KMS-11 (cell line): ENCODE measurements around the gene RFC3.

Source experiments
- H2AFZ ChIP-seq: fragments of 200-600 bp; sonication (generic); 2 replicates; pipeline ENCODE4 v1.6.1; 2016; ENCODE audit warnings: antibody characterized with exemption, mixed run types, low read depth
- H3K27ac ChIP-seq: fragments of 200-600 bp; sonication (generic); 2 replicates; pipeline ENCODE4 v1.6.1; 2016; ENCODE audit warnings: mild to moderate bottlenecking, mixed run types
- H3K27me3 ChIP-seq: fragments of 200-600 bp; sonication (generic); 2 replicates; pipeline ENCODE4 v1.6.1; 2017; ENCODE audit warnings: mild to moderate bottlenecking, low read depth, mixed run types, moderate library complexity; ENCODE audit not compliant: insufficient read depth
- H3K36me3 ChIP-seq: fragments of 200-600 bp; sonication (generic); 2 replicates; pipeline ENCODE4 v1.6.1; 2017; ENCODE audit warnings: mild to moderate bottlenecking, mixed run types; ENCODE audit not compliant: insufficient read depth
- H3K4me1 ChIP-seq: fragments of 200-600 bp; sonication (generic); 2 replicates; pipeline ENCODE4 v1.6.1; 2016; ENCODE audit warnings: mild to moderate bottlenecking, low read depth, mixed run types; ENCODE audit not compliant: poor library complexity, severe bottlenecking
- H3K4me2 ChIP-seq: fragments of 200-600 bp; sonication (generic); 2 replicates; pipeline ENCODE4 v1.7.0; 2016; ENCODE audit warnings: mild to moderate bottlenecking, mixed run types
- H3K4me3 ChIP-seq: fragments of 200-600 bp; sonication (generic); IDR thresholded peaks from 2 replicates; pipeline ENCODE4 v1.6.1; 2017; ENCODE audit warnings: low read depth, low read length, mixed read lengths; ENCODE audit not compliant: insufficient read depth
- H3K79me2 ChIP-seq: fragments of 200-600 bp; sonication (generic); 2 replicates; pipeline ENCODE4 v1.6.1; 2016; ENCODE audit warnings: low read depth, mixed run types; ENCODE audit not compliant: insufficient read depth
- H3K9ac ChIP-seq: fragments of 200-600 bp; sonication (generic); 2 replicates; pipeline ENCODE4 v1.6.1; 2016; ENCODE audit warnings: mild to moderate bottlenecking, mixed run types
- H4K20me1 ChIP-seq: fragments of 200-600 bp; sonication (generic); 2 replicates; pipeline ENCODE4 v1.6.1; 2016; ENCODE audit warnings: mild to moderate bottlenecking, mixed run types; ENCODE audit not compliant: insufficient read depth
- TF ChIP-seq, protein P1 (sequence below): fragments of 200-600 bp; sonication (generic); conservative IDR thresholded peaks from 2 replicates; pipeline ENCODE4 v1.6.1; 2017; ENCODE audit warnings: low read depth, mild to moderate bottlenecking, antibody characterized with exemption, low read length, moderate library complexity, mixed read lengths

The RFC3 gene

GRCh38 chr13:33840402-33840801 lies 22.5 kb downstream of the RFC3 start:
- Histone ChIP-seq H3K27me3 (no peaks in the 10 kb centered on the region), H3K27ac (no peak overlapping the region), H4K20me1 (no peaks in the 10 kb centered on the region), H3K4me3 (no peak overlapping the region), H3K9ac (no peak overlapping the region), H3K36me3 (no peaks in the 10 kb centered on the region), H3K4me2 (no peak overlapping the region), H3K79me2 (no peaks in the 10 kb centered on the region), H3K4me1 (no peaks in the 10 kb centered on the region), H2AFZ (no peak overlapping the region)
- TF ChIP-seq, protein P1, sequence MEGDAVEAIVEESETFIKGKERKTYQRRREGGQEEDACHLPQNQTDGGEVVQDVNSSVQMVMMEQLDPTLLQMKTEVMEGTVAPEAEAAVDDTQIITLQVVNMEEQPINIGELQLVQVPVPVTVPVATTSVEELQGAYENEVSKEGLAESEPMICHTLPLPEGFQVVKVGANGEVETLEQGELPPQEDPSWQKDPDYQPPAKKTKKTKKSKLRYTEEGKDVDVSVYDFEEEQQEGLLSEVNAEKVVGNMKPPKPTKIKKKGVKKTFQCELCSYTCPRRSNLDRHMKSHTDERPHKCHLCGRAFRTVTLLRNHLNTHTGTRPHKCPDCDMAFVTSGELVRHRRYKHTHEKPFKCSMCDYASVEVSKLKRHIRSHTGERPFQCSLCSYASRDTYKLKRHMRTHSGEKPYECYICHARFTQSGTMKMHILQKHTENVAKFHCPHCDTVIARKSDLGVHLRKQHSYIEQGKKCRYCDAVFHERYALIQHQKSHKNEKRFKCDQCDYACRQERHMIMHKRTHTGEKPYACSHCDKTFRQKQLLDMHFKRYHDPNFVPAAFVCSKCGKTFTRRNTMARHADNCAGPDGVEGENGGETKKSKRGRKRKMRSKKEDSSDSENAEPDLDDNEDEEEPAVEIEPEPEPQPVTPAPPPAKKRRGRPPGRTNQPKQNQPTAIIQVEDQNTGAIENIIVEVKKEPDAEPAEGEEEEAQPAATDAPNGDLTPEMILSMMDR = no peak

GRCh38 chr13:33842207-33842606 lies 24.3 kb downstream of the RFC3 start:
- TF ChIP-seq, protein P1 = no peak
- no peaks in the 10 kb centered on the region for H3K27me3 ChIP-seq
- H3K4me3 ChIP-seq = no peak overlapping the region
- no peak overlapping the region for H2AFZ ChIP-seq
- no peak overlapping the region for H3K4me2 ChIP-seq
- H3K4me1 ChIP-seq = no peaks in the 10 kb centered on the region
- H3K27ac ChIP-seq = no peak overlapping the region
- H3K36me3 ChIP-seq = no peaks in the 10 kb centered on the region
- no peaks in the 10 kb centered on the region for H3K79me2 ChIP-seq
- no peak overlapping the region for H3K9ac ChIP-seq
- no peaks in the 10 kb centered on the region for H4K20me1 ChIP-seq

- no peaks in the 10 kb centered on the region for H3K36me3 ChIP-seq
- no peaks in the 10 kb centered on the region for H3K4me1 ChIP-seq
- no peak overlapping the region for H3K27ac ChIP-seq
- no peak overlapping the region for H3K9ac ChIP-seq
- TF ChIP-seq, protein P1 = no peak
- no peak overlapping the region for H3K4me3 ChIP-seq
- no peaks in the 10 kb centered on the region for H4K20me1 ChIP-seq
- no peaks in the 10 kb centered on the region for H3K79me2 ChIP-seq
- no peak overlapping the region for H3K4me2 ChIP-seq
- no peak overlapping the region for H2AFZ ChIP-seq
- no peaks in the 10 kb centered on the region for H3K27me3 ChIP-seq
These were observed 25.0 kb downstream of the RFC3 start for GRCh38 chr13:33842986-33843385.

DNA sequence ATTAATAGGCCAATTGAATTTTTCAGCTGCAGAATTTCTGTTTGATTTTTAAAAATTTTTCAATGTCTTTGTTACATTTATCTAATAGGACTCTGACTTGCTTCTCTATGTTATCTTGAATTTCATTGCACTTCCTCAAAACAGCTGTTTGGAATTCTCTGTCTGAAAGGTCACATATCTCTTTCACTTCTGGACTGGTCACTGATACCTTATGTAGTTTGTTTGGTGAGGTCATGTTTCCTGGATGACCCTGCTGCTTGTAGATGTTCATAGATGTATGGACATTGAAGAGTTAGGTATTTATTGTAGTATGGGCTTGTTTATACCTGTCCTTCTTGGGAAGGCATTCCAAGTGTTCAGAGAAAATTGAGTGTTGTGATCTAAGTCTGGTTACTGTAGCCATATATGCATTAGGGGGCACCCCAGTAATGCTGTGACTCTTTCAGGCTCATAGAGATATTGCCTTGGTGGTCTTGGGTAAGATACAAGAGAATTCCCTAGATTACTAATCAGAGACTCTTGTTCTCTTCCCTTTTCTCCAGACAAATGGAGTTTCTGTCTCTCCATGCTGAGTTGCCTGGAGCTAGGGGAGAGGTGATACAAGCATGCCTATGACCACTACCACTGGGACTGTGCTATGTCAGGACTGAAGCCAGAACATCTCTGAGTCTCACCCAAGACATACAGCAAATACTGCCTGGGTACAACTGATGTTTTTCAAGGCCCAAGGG lies 27.8 kb downstream of the RFC3 start:
- Histone ChIP-seq H3K4me3 (no peak overlapping the region), H3K36me3 (no peaks in the 10 kb centered on the region), H3K9ac (no peak overlapping the region), H2AFZ (no peak overlapping the region), H4K20me1 (no peaks in the 10 kb centered on the region), H3K4me1 (no peaks in the 10 kb centered on the region), H3K27ac (no peak overlapping the region), H3K79me2 (no peaks in the 10 kb centered on the region), H3K4me2 (no peak overlapping the region), H3K27me3 (no peaks in the 10 kb centered on the region)
- TF ChIP-seq, protein P1 = no peak
